T-helper 17 cell (primary cell): ENCODE data around the gene TIMM29. TPM values are rescaled to one million over a fixed set of nuclear protein-coding genes. Genes with fewer than 3 reads are reported as not detected.

Source experiments
- ATAC-seq: fragments of 150-1000 bp; cut with Tn5 transposase; 2 replicates; pipeline ENCODE4 v1.10.0; 2021; ENCODE audit warnings: mild to moderate bottlenecking, moderate library complexity
- DNase-seq, 3 donors: peaks; one replicate each; pipeline versions ENCODE4 v3.0.0 to v3.0.0-alpha.2; 2020 to 2021
- H3K9me3 ChIP-seq: one replicate; pipeline ENCODE4 v1.7.0; 2013; ENCODE audit warnings: low read length, mild to moderate bottlenecking; ENCODE audit not compliant: control insufficient read depth, poor library complexity, severe bottlenecking
- H3K27ac Mint-ChIP-seq: one replicate; pipeline ENCODE4 v1.8.0; 2022; ENCODE audit warnings: mild to moderate bottlenecking, moderate library complexity, mixed read lengths
- H3K27me3 Mint-ChIP-seq: one replicate; pipeline ENCODE4 v1.8.0; 2022; ENCODE audit warnings: mixed read lengths
- H3K36me3 Mint-ChIP-seq: one replicate; pipeline ENCODE4 v1.8.0; 2022; ENCODE audit warnings: low read depth, mixed read lengths
- H3K4me1 Mint-ChIP-seq: one replicate; pipeline ENCODE4 v1.8.0; 2022; ENCODE audit warnings: mild to moderate bottlenecking, mixed read lengths
- H3K4me3 Mint-ChIP-seq: one replicate; pipeline ENCODE4 v1.8.0; 2022; ENCODE audit warnings: mild to moderate bottlenecking, moderate library complexity, mixed read lengths
- total RNA-seq, 4 donors: library from RNA in 2 of 4; stranded (reverse) in 2 of 4; gene quantifications; one replicate each; pipeline ENCODE4 v1.2.3 and lab custom pipeline; 2022 to 2026

The TIMM29 gene
- total RNA-seq (10 to 100 TPM; 17.1 to 21.0 TPM), total RNA-seq (lab: John Stamatoyannopoulos, UW) (20.2 to 28.2 reads per million in 2 donors)

- H3K9me3 ChIP-seq, result no peaks in the 10 kb centered on the region
- Mint-ChIP-seq H3K36me3 (no peaks in the 10 kb centered on the region), H3K27me3 (no peaks in the 10 kb centered on the region), H3K4me1 (peaks cover 11% of the 10 kb centered on the region), H3K4me3 (peak within 1 kb of the TSS; percentile 94), H3K27ac (peak within 1 kb of the TSS; percentile 85)
- ATAC-seq (peak; percentile 92), DNase-seq (peak; percentile 80 to 88 (median 87))
Observed at GRCh38 chr19:10928563-10929401, at the start of gene TIMM29, which contains the start of gene YIPF2. TSS of gene TIMM29 (plus strand) at chr19:10928811. CDS start at chr19:10928823, 12 bp downstream. TSS of gene YIPF2 (minus strand) at chr19:10928639. CDS start at chr19:10928410, 229 bp downstream.

- Mint-ChIP-seq H3K4me3 (no peak overlapping the region), H3K36me3 (no peaks in the 10 kb centered on the region), H3K4me1 (peaks cover 15% of the 10 kb centered on the region), H3K27ac (no peak overlapping the region), H3K27me3 (no peaks in the 10 kb centered on the region)
- ATAC-seq, result no peak
- no peaks in the 10 kb centered on the region for H3K9me3 ChIP-seq
- DNase-seq, result no peak
Observed at GRCh38 chr19:10881403-10882107, 47.1 kb upstream of the TIMM29 start.

GRCh38 chr19:10882108-10882457 is 46.5 kb upstream of the TIMM29 start:
- no peak overlapping the region for H3K4me3 Mint-ChIP-seq
- no peak for ATAC-seq
- H3K27ac Mint-ChIP-seq, result no peak overlapping the region
- H3K27me3 Mint-ChIP-seq, result no peaks in the 10 kb centered on the region
- no peaks in the 10 kb centered on the region for H3K36me3 Mint-ChIP-seq
- H3K9me3 ChIP-seq, result no peaks in the 10 kb centered on the region
- H3K4me1 Mint-ChIP-seq, result peaks cover 11% of the 10 kb centered on the region
- DNase-seq, result no peak

GRCh38 chr19:10884274-10884673 is 44.3 kb upstream of the TIMM29 start:
- H3K27me3 Mint-ChIP-seq, result no peaks in the 10 kb centered on the region
- no peak overlapping the region for H3K27ac Mint-ChIP-seq
- H3K4me3 Mint-ChIP-seq, result no peak overlapping the region
- H3K36me3 Mint-ChIP-seq, result no peaks in the 10 kb centered on the region
- H3K4me1 Mint-ChIP-seq, result peaks cover 12% of the 10 kb centered on the region
- DNase-seq (no peak), ATAC-seq (no peak)
- no peaks in the 10 kb centered on the region for H3K9me3 ChIP-seq

- H3K36me3 Mint-ChIP-seq, result no peaks in the 10 kb centered on the region
- ATAC-seq, result no peak
Observed at GRCh38 chr19:10885201-10886169, 43.1 kb upstream of the TIMM29 start.

GRCh38 chr19:10887616-10888367 is 40.8 kb upstream of the TIMM29 start:
- H3K9me3 ChIP-seq, result no peaks in the 10 kb centered on the region
- ATAC-seq (no peak), DNase-seq (no peak)
- Mint-ChIP-seq H3K27me3 (no peaks in the 10 kb centered on the region), H3K4me1 (peaks cover 7% of the 10 kb centered on the region), H3K27ac (peak overlapping the region; percentile 77), H3K36me3 (no peaks in the 10 kb centered on the region), H3K4me3 (no peak overlapping the region)

More at GRCh38 chr19:10885201-10886169, 43.1 kb upstream of the TIMM29 start:
- H3K4me1 Mint-ChIP-seq, result peaks cover 9% of the 10 kb centered on the region
- no peak for DNase-seq
- H3K27me3 Mint-ChIP-seq, result no peaks in the 10 kb centered on the region
- no peak overlapping the region for H3K27ac Mint-ChIP-seq
- H3K4me3 Mint-ChIP-seq, result no peak overlapping the region
- no peaks in the 10 kb centered on the region for H3K9me3 ChIP-seq

- Mint-ChIP-seq H3K27ac (peak overlapping the region; percentile 77), H3K4me1 (peaks cover 7% of the 10 kb centered on the region), H3K36me3 (no peaks in the 10 kb centered on the region), H3K4me3 (no peak overlapping the region), H3K27me3 (no peaks in the 10 kb centered on the region)
- ATAC-seq (no peak), DNase-seq (no peak)
- H3K9me3 ChIP-seq, result no peaks in the 10 kb centered on the region
Observed at GRCh38 chr19:10888421-10888866, 40.2 kb upstream of the TIMM29 start.

- Mint-ChIP-seq H3K4me1 (peaks cover 7% of the 10 kb centered on the region), H3K27ac (no peak overlapping the region), H3K36me3 (no peaks in the 10 kb centered on the region), H3K27me3 (no peaks in the 10 kb centered on the region), H3K4me3 (no peak overlapping the region)
- no peaks in the 10 kb centered on the region for H3K9me3 ChIP-seq
- ATAC-seq, result no peak
- no peak for DNase-seq
Observed at GRCh38 chr19:10889880-10890279, 38.7 kb upstream of the TIMM29 start.

- Mint-ChIP-seq H3K4me3 (no peak overlapping the region), H3K27ac (no peak overlapping the region), H3K4me1 (peaks cover 9% of the 10 kb centered on the region), H3K36me3 (no peaks in the 10 kb centered on the region), H3K27me3 (no peaks in the 10 kb centered on the region)
- DNase-seq, result no peak
- no peak for ATAC-seq
- H3K9me3 ChIP-seq, result no peaks in the 10 kb centered on the region
Observed at GRCh38 chr19:10891405-10892086, 37.1 kb upstream of the TIMM29 start.

GRCh38 chr19:10892256-10892655 is 36.4 kb upstream of the TIMM29 start:
- H3K9me3 ChIP-seq, result no peaks in the 10 kb centered on the region
- H3K4me3 Mint-ChIP-seq, result no peak overlapping the region
- ATAC-seq (no peak), DNase-seq (no peak)
- no peak overlapping the region for H3K27ac Mint-ChIP-seq
- peaks cover 15% of the 10 kb centered on the region for H3K4me1 Mint-ChIP-seq
- H3K36me3 Mint-ChIP-seq, result no peaks in the 10 kb centered on the region
- no peaks in the 10 kb centered on the region for H3K27me3 Mint-ChIP-seq

GRCh38 chr19:10894911-10895213 is 33.7 kb upstream of the TIMM29 start:
- Mint-ChIP-seq H3K4me3 (no peak overlapping the region), H3K27me3 (no peaks in the 10 kb centered on the region), H3K27ac (no peak overlapping the region), H3K36me3 (no peaks in the 10 kb centered on the region), H3K4me1 (peaks cover 13% of the 10 kb centered on the region)
- DNase-seq (no peak), ATAC-seq (no peak)
- no peaks in the 10 kb centered on the region for H3K9me3 ChIP-seq

- H3K27ac Mint-ChIP-seq, result no peak overlapping the region
- no peaks in the 10 kb centered on the region for H3K27me3 Mint-ChIP-seq
- ATAC-seq (no peak), DNase-seq (no peak)
- no peak overlapping the region for H3K4me3 Mint-ChIP-seq
- no peaks in the 10 kb centered on the region for H3K36me3 Mint-ChIP-seq
- no peaks in the 10 kb centered on the region for H3K9me3 ChIP-seq
- H3K4me1 Mint-ChIP-seq, result peaks cover 13% of the 10 kb centered on the region
Observed at GRCh38 chr19:10895363-10895762, 33.2 kb upstream of the TIMM29 start.
